ENCODE results near the gene AP1M1. TPM values are rescaled to one million over a fixed set of nuclear protein-coding genes. Genes with fewer than 3 reads are reported as not detected.
A peak's percentile ranks its signal among the peaks of the same experiment; 100 is the strongest.

AP1M1 gene
- 27.7 to 34.5 TPM (median 30.5 TPM) in 3 replicates for total RNA-seq (2021)
- Bru-seq, nascent RNA: percentile 44 among the genes with signal in this experiment
- long read RNA-seq, experiment 1, full-length matches to known transcripts: 209 of 232 reads
- long read RNA-seq, experiment 1, partial matches to known transcripts: 12 of 232 reads
- long read RNA-seq, experiment 1, other reads (novel, unspliced or antisense): 11 of 232 reads
- long read RNA-seq, experiment 2, full-length matches to known transcripts: 21 of 35 reads
- long read RNA-seq, experiment 2, partial matches to known transcripts: 10 of 35 reads
- long read RNA-seq, experiment 2, other reads (novel, unspliced or antisense): 4 of 35 reads
- long read RNA-seq, experiment 3, full-length matches to known transcripts: 1 of 3 reads
- long read RNA-seq, experiment 3, partial matches to known transcripts: 2 of 3 reads
- long read RNA-seq, experiment 3, other reads (novel, unspliced or antisense): 0 of 3 reads

- Mint-ChIP-seq H3K4me3 (peak within 1 kb of the TSS; percentile 89), H3K4me1 (peaks cover 17% of the 10 kb centered on the region), H3K27ac (peak within 1 kb of the TSS; percentile 97), H3K36me3 (no peaks in the 10 kb centered on the region), H3K27me3 (ENCODE audit: low read depth) (no peaks in the 10 kb centered on the region), H3K9me3 (no peaks in the 10 kb centered on the region)
- DNase-seq (ENCODE audit: low spot score) (peak; percentile 97), ATAC-seq (peak; percentile 85)
- POLR2A ChIA-PET: interaction anchor here (1.4 kb wide), 1 partner anchor 13 kb away, joined by 6 read pairs; the partner anchor contains the start of gene FAM32A
- CTCF ChIA-PET: interaction anchor here (0.6 to 3.1 kb wide), 5 partner anchors 12 to 375 kb away, joined by 3 to 39 read pairs (median 4); partner anchors contain the start of gene FAM32A
- TF ChIP-seq ZNF219 (CRISPR knock-in tag; IDR thresholded peaks at IDR 0.05; ENCODE audit: borderline replicate concordance): 0 out of 2 replicates have a peak, but pooled peaks have one; percentile 43
- no peak for TF ChIP-seq NR1H2 (CRISPR knock-in tag; IDR thresholded peaks at IDR 0.05)
- TF ChIP-seq FOXP1 (CRISPR knock-in tag; IDR thresholded peaks at IDR 0.05; ENCODE audit: borderline replicate concordance): peak; percentile 51; the same call in 1 of the 2 replicates
- peak; percentile 76 for TF ChIP-seq SP1 (CRISPR knock-in tag; conservative IDR thresholded peaks at IDR 0.05)
- no peak for TF ChIP-seq NFE2L1 (CRISPR knock-in tag; IDR thresholded peaks at IDR 0.05)
- peak; percentile 63; the same call in 1 of the 2 replicates for TF ChIP-seq GABPB1 (CRISPR knock-in tag; IDR thresholded peaks at IDR 0.05)
- TF ChIP-seq ETV6 (CRISPR knock-in tag; IDR thresholded peaks at IDR 0.05): 0 out of 2 replicates have a peak, but pooled peaks have one; percentile 28
- peak; percentile 83; the same call in 1 of the 2 replicates for TF ChIP-seq FOXK1 (CRISPR knock-in tag; IDR thresholded peaks at IDR 0.05)
Observed at GRCh38 chr19:16197622-16198369, at the start of gene AP1M1. Gene AP1M1 (plus strand): TSS chr19:16197911. CDS start chr19:16198027, 116 bp downstream.

GRCh38 chr19:16148443-16149229 is 49.1 kb upstream of the AP1M1 start:
- Mint-ChIP-seq H3K4me1 (peaks cover 5% of the 10 kb centered on the region), H3K4me3 (no peak overlapping the region), H3K9me3 (no peaks in the 10 kb centered on the region), H3K27me3 (ENCODE audit: low read depth) (no peaks in the 10 kb centered on the region), H3K27ac (no peak overlapping the region), H3K36me3 (no peaks in the 10 kb centered on the region)
- ATAC-seq: no peak
- no peak for DNase-seq (ENCODE audit: low spot score)
- ChIA-PET POLR2A (no interaction called here), CTCF (interaction anchor here (0.5 to 2.2 kb wide), 2 partner anchors 38 to 1720 kb away, joined by 3 to 7 read pairs; no protein-coding TSS in a partner anchor)
- no peak for TF ChIP-seq ESRRA (CRISPR knock-in tag; IDR thresholded peaks at IDR 0.05; ENCODE audit: borderline replicate concordance)
- TF ChIP-seq AFF4 (CRISPR knock-in tag; IDR thresholded peaks at IDR 0.05; ENCODE audit: borderline replicate concordance): no peak
- TF ChIP-seq TCF7 (CRISPR knock-in tag; IDR thresholded peaks at IDR 0.05; ENCODE audit: low read depth): no peak
- TF ChIP-seq MXD4 (CRISPR knock-in tag; IDR thresholded peaks at IDR 0.05; ENCODE audit: borderline replicate concordance): no peak

GRCh38 chr19:16153582-16154336 is 44.0 kb upstream of the AP1M1 start:
- ChIA-PET CTCF (interaction anchor here (0.9 to 2.9 kb wide), 4 partner anchors 29 to 113 kb away, joined by 3 to 11 read pairs (median 7); partner anchors contain the start of gene FAM32A), POLR2A (no interaction called here)
- TF ChIP-seq NFYB (CRISPR knock-in tag; conservative IDR thresholded peaks at IDR 0.05; ENCODE audit: low read depth) (no peak), JUN (CRISPR knock-in tag; IDR thresholded peaks at IDR 0.05) (no peak), FOXP4 (CRISPR knock-in tag; IDR thresholded peaks at IDR 0.05) (no peak), ZNF138 (CRISPR knock-in tag; conservative IDR thresholded peaks at IDR 0.05) (no peak), USF1 (CRISPR knock-in tag; IDR thresholded peaks at IDR 0.05) (no peak), KAT7 (CRISPR knock-in tag; IDR thresholded peaks at IDR 0.05; ENCODE audit: borderline replicate concordance) (no peak), ELF4 (CRISPR knock-in tag; IDR thresholded peaks at IDR 0.05; ENCODE audit: low read depth) (no peak), HMGA2 (CRISPR knock-in tag; IDR thresholded peaks at IDR 0.05) (no peak), ATF1 (CRISPR knock-in tag; IDR thresholded peaks at IDR 0.05) (no peak)

More at GRCh38 chr19:16153582-16154336, 44.0 kb upstream of the AP1M1 start:
- DNase-seq (ENCODE audit: low spot score) (peak; percentile 56), ATAC-seq (peak; percentile 50; the same call in 1 of the 2 replicates)
- Mint-ChIP-seq H3K4me3 (no peak overlapping the region), H3K27ac (no peak overlapping the region), H3K4me1 (no peaks in the 10 kb centered on the region), H3K27me3 (ENCODE audit: low read depth) (no peaks in the 10 kb centered on the region; the same call in 1 of the 2 replicates), H3K9me3 (no peaks in the 10 kb centered on the region), H3K36me3 (no peaks in the 10 kb centered on the region)
